GM12801 (cell line): Measurements from ENCODE around the gene KBTBD7.

ENCODE experiments used
- TF ChIP-seq, protein P1 (sequence below): IDR thresholded peaks from one replicate; pipeline ENCODE4 v1.5.1; 2011; ENCODE audit warnings: control low read depth; ENCODE audit not compliant: insufficient read length; ENCODE audit errors: extremely low read depth

The KBTBD7 gene

GRCh38 chr13:41177616-41178015 lies 16.8 kb downstream of the KBTBD7 start:
- TF ChIP-seq, protein P1, sequence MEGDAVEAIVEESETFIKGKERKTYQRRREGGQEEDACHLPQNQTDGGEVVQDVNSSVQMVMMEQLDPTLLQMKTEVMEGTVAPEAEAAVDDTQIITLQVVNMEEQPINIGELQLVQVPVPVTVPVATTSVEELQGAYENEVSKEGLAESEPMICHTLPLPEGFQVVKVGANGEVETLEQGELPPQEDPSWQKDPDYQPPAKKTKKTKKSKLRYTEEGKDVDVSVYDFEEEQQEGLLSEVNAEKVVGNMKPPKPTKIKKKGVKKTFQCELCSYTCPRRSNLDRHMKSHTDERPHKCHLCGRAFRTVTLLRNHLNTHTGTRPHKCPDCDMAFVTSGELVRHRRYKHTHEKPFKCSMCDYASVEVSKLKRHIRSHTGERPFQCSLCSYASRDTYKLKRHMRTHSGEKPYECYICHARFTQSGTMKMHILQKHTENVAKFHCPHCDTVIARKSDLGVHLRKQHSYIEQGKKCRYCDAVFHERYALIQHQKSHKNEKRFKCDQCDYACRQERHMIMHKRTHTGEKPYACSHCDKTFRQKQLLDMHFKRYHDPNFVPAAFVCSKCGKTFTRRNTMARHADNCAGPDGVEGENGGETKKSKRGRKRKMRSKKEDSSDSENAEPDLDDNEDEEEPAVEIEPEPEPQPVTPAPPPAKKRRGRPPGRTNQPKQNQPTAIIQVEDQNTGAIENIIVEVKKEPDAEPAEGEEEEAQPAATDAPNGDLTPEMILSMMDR, result no peak

DNA sequence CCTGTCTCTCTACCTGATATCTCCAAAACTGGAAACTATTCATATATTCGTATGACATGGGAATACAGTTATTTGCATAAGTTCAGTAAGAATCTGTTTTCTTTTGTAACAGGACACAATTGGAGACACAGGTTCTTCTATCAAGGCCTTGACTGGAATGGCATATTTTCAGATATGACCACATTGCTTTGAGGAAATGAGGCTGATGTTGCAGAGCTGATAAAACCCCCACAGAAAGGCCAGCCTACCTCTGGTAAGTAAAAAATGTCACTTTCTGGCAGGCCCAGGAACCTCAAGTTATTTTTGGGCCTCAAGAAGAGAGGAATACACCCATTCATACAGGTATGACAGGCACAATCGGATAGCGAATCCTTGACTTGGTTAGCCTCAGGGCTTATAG lies 32.2 kb downstream of the KBTBD7 start:
- TF ChIP-seq, protein P1, result no peak

- TF ChIP-seq, protein P1, result no peak
Measured at GRCh38 chr13:41159174-41159573, 35.2 kb downstream of the KBTBD7 start.

- TF ChIP-seq, protein P1, result no peak
Measured at GRCh38 chr13:41157048-41157717, 37.2 kb downstream of the KBTBD7 start.

DNA sequence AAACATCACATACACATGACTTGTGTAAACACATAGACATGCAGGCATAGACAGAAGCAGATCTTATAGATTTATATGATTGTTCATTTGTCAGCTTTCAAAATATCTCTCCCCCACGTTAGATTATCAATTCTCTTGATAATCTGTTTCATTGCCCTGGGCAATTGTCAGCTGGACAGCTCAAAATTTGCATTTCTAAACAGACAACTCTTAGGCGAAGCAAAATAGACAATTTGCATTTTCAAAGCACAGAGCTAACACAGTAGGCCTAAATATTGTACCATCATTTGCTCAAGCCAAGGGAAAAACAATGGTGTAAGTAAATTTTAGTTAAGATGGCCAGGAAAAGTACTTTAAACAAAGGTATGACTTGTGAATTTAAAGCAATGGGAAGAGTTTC lies 37.7 kb downstream of the KBTBD7 start:
- TF ChIP-seq, protein P1, result no peak

- TF ChIP-seq, protein P1, result no peak
Measured at GRCh38 chr13:41154042-41154441, 40.3 kb downstream of the KBTBD7 start.

GRCh38 chr13:41152005-41152404 lies 42.4 kb downstream of the KBTBD7 start:
- TF ChIP-seq, protein P1, result no peak

GRCh38 chr13:41150058-41150457 lies 44.3 kb downstream of the KBTBD7 start:
- TF ChIP-seq, protein P1, result no peak
